Measurements from ENCODE around the gene SQOR. TPM values are rescaled to one million over a fixed set of nuclear protein-coding genes. Genes with fewer than 3 reads are reported as not detected.

Gene SQOR
- total RNA-seq, 1 experiment from 2014 or later, result 15.0 TPM

- DNase-seq (ENCODE audit: low read depth, low spot score), result no peak
- in situ Hi-C loops (cut with HindIII; ENCODE audit: low pct_unique_long_range_greater_than_20kb, low sequenced_read_pairs), result no loop called here
These were observed 96.5 kb downstream of the SQOR start for GRCh38 chr15:45731343-45731742.

- in situ Hi-C loops (cut with HindIII; ENCODE audit: low pct_unique_long_range_greater_than_20kb, low sequenced_read_pairs), result no loop called here
- DNase-seq (ENCODE audit: low read depth, low spot score), result no peak
These were observed 97.8 kb downstream of the SQOR start for GRCh38 chr15:45732662-45733061.

- in situ Hi-C loops (cut with HindIII; ENCODE audit: low pct_unique_long_range_greater_than_20kb, low sequenced_read_pairs), result no loop called here
These were observed 99.5 kb downstream of the SQOR start for GRCh38 chr15:45734260-45734711.

More at GRCh38 chr15:45734260-45734711, 99.5 kb downstream of the SQOR start:
- no peak for DNase-seq (ENCODE audit: low read depth, low spot score)

Small RNA genes lying within 50 kb of the gene (small RNA-seq; reads per million reads assigned to genes)
- gene RF00019, result 0 reads per million in 2 experiments

Other genes with a start within 250 kb of the SQOR start
- gene SLC30A4, start 112.3 kb upstream of the SQOR start, total RNA-seq (2014; rRNA removed; shearing (Covaris generic)), result 4.2 and 4.3 TPM in 2 replicates
- gene BLOC1S6, start 47.6 kb upstream of the SQOR start, total RNA-seq (2014; rRNA removed; shearing (Covaris generic)), result 64.4 and 68.8 TPM in 2 replicates

Data from SK-MEL-5 (cell line).